ENCODE results near the gene HYCC1. TPM values are rescaled to one million over a fixed set of nuclear protein-coding genes. Genes with fewer than 3 reads are reported as not detected.
"Not testable (repeated sequence)": the region's sequence is repeated elsewhere in the genome, so short reads cannot be mapped to it uniquely, and the experiment has no call there.

The HYCC1 gene
- total RNA-seq, 1 experiment from 2014 or later, result 23.5 TPM

DNA sequence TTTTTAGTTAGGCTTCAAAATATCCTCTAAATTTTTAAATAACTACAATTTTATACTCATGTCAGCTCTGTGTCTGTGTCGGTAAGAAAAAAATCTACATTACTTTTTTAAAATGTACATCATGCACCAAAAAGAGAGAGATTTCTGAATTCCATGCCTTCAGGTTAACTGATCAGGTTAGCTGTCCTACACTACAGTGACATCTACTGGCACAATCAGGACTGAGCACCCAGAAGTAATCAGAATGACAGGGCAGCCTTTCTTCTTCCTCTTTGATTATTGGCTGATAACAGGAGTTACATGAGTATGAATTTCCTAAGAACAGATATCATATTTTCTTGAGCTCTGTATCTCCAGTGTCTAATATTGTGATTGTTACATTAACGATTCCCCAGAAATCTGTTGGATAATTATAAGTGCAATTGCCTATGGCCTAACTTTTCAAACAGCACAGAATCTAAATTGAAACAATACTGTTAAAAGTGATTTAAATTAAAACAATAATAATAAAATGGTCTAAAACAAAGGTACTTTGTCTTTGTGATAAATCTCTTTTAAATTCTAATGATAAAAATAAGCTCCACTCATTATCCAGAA, 41.8 kb upstream of the HYCC1 start:
- H3K4me2 ChIP-seq (ENCODE audit: low read length), result no peak overlapping the region
- BruUV-seq (replicated peaks), result no TSS peak
- H3K36me3 ChIP-seq (ENCODE audit: control insufficient read depth in 1 of 2, insufficient read depth in 2 of 2, low read length in 2 of 2), result no peaks in the 10 kb centered on the region
- H3K79me2 ChIP-seq (ENCODE audit: insufficient read depth, low read length), result no peaks in the 10 kb centered on the region
- no peak overlapping the region for H3K4me3 ChIP-seq (replicated peaks in 1 of 2; ENCODE audit: low read depth in 1 of 2, low read length in 2 of 2)
- no peaks in the 10 kb centered on the region for H3K27me3 ChIP-seq (ENCODE audit: insufficient read depth, low read length)
- no peak overlapping the region for H3K9ac ChIP-seq (ENCODE audit: low read length)
- intact Hi-C loops (cut with micrococcal nuclease), result loop anchor here (1.0 to 2.0 kb wide), 4 partner anchors 201 to 495 kb away; partner anchors contain the start of gene TOMM7
- no peaks in the 10 kb centered on the region for H3K9me3 ChIP-seq (ENCODE audit: control insufficient read depth in 1 of 2, insufficient read depth in 1 of 2, low read depth in 1 of 2, low read length in 2 of 2)
- peak; percentile 95 for TF ChIP-seq RAD21 (IDR thresholded peaks at IDR 0.05; ENCODE audit: low read depth)
- TF ChIP-seq CBX3 (IDR thresholded peaks at IDR 0.05; ENCODE audit: low read depth), result 0 out of 2 replicates have a peak, but pooled peaks have one; percentile 24
- TF ChIP-seq FOSL1 (IDR thresholded peaks at IDR 0.05; ENCODE audit: low read depth), result no peak
- TF ChIP-seq, protein P1, sequence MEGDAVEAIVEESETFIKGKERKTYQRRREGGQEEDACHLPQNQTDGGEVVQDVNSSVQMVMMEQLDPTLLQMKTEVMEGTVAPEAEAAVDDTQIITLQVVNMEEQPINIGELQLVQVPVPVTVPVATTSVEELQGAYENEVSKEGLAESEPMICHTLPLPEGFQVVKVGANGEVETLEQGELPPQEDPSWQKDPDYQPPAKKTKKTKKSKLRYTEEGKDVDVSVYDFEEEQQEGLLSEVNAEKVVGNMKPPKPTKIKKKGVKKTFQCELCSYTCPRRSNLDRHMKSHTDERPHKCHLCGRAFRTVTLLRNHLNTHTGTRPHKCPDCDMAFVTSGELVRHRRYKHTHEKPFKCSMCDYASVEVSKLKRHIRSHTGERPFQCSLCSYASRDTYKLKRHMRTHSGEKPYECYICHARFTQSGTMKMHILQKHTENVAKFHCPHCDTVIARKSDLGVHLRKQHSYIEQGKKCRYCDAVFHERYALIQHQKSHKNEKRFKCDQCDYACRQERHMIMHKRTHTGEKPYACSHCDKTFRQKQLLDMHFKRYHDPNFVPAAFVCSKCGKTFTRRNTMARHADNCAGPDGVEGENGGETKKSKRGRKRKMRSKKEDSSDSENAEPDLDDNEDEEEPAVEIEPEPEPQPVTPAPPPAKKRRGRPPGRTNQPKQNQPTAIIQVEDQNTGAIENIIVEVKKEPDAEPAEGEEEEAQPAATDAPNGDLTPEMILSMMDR (IDR thresholded peaks at IDR 0.05 in 2 of 3, conservative IDR thresholded peaks at IDR 0.05 in 1 of 3; ENCODE audit: borderline replicate concordance in 1 of 3, insufficient read depth in 1 of 3, low read depth in 2 of 3, low read length in 2 of 3), result peak; percentile 85 to 96 (median 90)
- RAD21 ChIA-PET (ENCODE audit: low non-redundant PET in 1 of 2, low total read pairs in 2 of 2, uncharacterized antibody in 2 of 2, unreplicated experiment in 2 of 2), result interaction anchor here in 1 of 2 experiments (0.8 kb wide), 1 partner anchor 496 kb away, joined by 4 read pairs; no protein-coding TSS in a partner anchor
- H3K4me1 ChIP-seq (ENCODE audit: control insufficient read depth in 1 of 2, insufficient read depth in 2 of 2, low read length in 2 of 2), result peaks cover 0 to 8% of the 10 kb centered on the region in 2 experiments; a peak in 2 of 4 replicates
- no peak overlapping the region for H3K27ac ChIP-seq (ENCODE audit: low read depth, low read length)
- peak; percentile 96 for ATAC-seq
- POLR2A ChIA-PET, result no interaction called here
- H3K9me2 ChIP-seq (ENCODE audit: insufficient read depth), result no peaks in the 10 kb centered on the region
- H2AFZ ChIP-seq (ENCODE audit: low read depth, low read length, poor library complexity, severe bottlenecking), result peak overlapping the region; percentile 15
- DNase-seq (ENCODE audit: low read depth, low spot score), result peak; percentile 64
- CTCF ChIA-PET, result interaction anchor here (0.6 to 3.4 kb wide), 19 partner anchors 11 to 498 kb away, joined by 3 to 37 read pairs (median 4); partner anchors contain the start of genes IL6 and TOMM7
- H4K20me1 ChIP-seq (ENCODE audit: insufficient read depth), result no peaks in the 10 kb centered on the region

DNA sequence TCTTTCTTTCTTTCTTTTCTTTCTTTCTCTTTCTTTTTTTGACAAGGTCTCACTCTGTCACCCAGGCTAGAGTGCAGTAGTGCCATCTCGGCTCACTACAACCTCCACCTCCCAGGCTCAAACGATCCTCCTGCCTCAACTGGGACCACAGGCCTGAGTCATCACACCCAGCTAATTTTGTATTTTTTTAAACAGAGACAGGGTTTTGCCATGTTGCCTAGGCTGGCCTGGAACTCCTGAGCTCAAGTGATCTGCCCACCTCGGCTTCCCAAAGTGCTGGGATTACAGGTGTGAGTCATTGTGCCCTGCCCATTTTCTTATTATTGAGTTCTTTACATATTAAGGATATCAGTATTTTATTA, 37.2 kb upstream of the HYCC1 start:
- peak overlapping the region; percentile 33 for H3K4me2 ChIP-seq (ENCODE audit: low read length)
- intact Hi-C loops (cut with micrococcal nuclease); H3K27me3 ChIP-seq (ENCODE audit: insufficient read depth, low read length); H3K79me2 ChIP-seq (ENCODE audit: insufficient read depth, low read length); H2AFZ ChIP-seq (ENCODE audit: low read depth, low read length, poor library complexity, severe bottlenecking); H3K9me3 ChIP-seq (ENCODE audit: control insufficient read depth in 1 of 2, insufficient read depth in 1 of 2, low read depth in 1 of 2, low read length in 2 of 2); H4K20me1 ChIP-seq (ENCODE audit: insufficient read depth); POLR2A ChIA-PET; BruUV-seq (replicated peaks); RAD21 ChIA-PET (ENCODE audit: low non-redundant PET in 1 of 2, low total read pairs in 2 of 2, uncharacterized antibody in 2 of 2, unreplicated experiment in 2 of 2); H3K9ac ChIP-seq (ENCODE audit: low read length); DNase-seq (ENCODE audit: low read depth, low spot score); H3K4me1 ChIP-seq (ENCODE audit: control insufficient read depth in 1 of 2, insufficient read depth in 2 of 2, low read length in 2 of 2); H3K36me3 ChIP-seq (ENCODE audit: control insufficient read depth in 1 of 2, insufficient read depth in 2 of 2, low read length in 2 of 2); CTCF ChIA-PET; H3K9me2 ChIP-seq (ENCODE audit: insufficient read depth); H3K4me3 ChIP-seq (replicated peaks in 1 of 2; ENCODE audit: low read depth in 1 of 2, low read length in 2 of 2); H3K27ac ChIP-seq (ENCODE audit: low read depth, low read length): not testable (repeated sequence)
- 0 out of 2 replicates have a peak, but pooled peaks have one; percentile 16 for TF ChIP-seq FOSL1 (IDR thresholded peaks at IDR 0.05; ENCODE audit: low read depth)
- peak; percentile 58 for ATAC-seq

DNA sequence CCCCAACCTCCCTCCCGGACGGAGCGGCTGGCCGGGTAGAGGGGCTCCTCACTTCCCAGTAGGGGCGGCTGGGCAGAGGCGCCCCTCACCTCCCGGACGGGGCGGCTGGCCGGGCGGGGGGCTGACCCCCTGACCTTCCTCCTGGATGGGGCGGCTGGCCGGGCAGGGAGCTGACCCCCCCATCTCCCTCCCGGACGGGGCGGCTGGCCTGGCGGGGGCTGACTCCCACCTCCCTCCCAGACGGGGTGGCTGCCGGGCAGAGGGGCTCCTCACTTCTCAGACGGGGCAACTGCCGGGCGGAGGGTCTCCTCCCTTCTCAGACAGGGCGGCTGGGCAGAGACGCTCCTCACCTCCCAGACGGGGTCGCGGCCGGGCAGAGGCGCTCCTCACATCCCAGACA, 32.4 kb upstream of the HYCC1 start:
- H3K4me1 ChIP-seq (ENCODE audit: control insufficient read depth in 1 of 2, insufficient read depth in 2 of 2, low read length in 2 of 2); H3K9me3 ChIP-seq (ENCODE audit: control insufficient read depth in 1 of 2, insufficient read depth in 1 of 2, low read depth in 1 of 2, low read length in 2 of 2); H3K27me3 ChIP-seq (ENCODE audit: insufficient read depth, low read length); H2AFZ ChIP-seq (ENCODE audit: low read depth, low read length, poor library complexity, severe bottlenecking); BruUV-seq (replicated peaks); POLR2A ChIA-PET; H3K4me2 ChIP-seq (ENCODE audit: low read length); H3K36me3 ChIP-seq (ENCODE audit: control insufficient read depth in 1 of 2, insufficient read depth in 2 of 2, low read length in 2 of 2); H3K4me3 ChIP-seq (replicated peaks in 1 of 2; ENCODE audit: low read depth in 1 of 2, low read length in 2 of 2); H3K27ac ChIP-seq (ENCODE audit: low read depth, low read length); ATAC-seq; RAD21 ChIA-PET (ENCODE audit: low non-redundant PET in 1 of 2, low total read pairs in 2 of 2, uncharacterized antibody in 2 of 2, unreplicated experiment in 2 of 2); H4K20me1 ChIP-seq (ENCODE audit: insufficient read depth); H3K9me2 ChIP-seq (ENCODE audit: insufficient read depth); intact Hi-C loops (cut with micrococcal nuclease); CTCF ChIA-PET; H3K79me2 ChIP-seq (ENCODE audit: insufficient read depth, low read length); H3K9ac ChIP-seq (ENCODE audit: low read length); DNase-seq (ENCODE audit: low read depth, low spot score): not testable (repeated sequence)
